GM23248 (cell line): ENCODE measurements around the gene CST9L.

ENCODE experiments used
- EZH2 ChIP-seq: fragments of 200-600 bp; sonication (generic); IDR thresholded peaks from 2 replicates; pipeline ENCODE4 v1.6.1; 2018; ENCODE audit warnings: antibody characterized with exemption, mild to moderate bottlenecking; ENCODE audit not compliant: insufficient read depth, poor library complexity, severe bottlenecking
- EZH2phosphoT487 ChIP-seq: fragments of 200-600 bp; sonication (generic); IDR thresholded peaks from 2 replicates; pipeline ENCODE4 v1.6.1; 2018; ENCODE audit warnings: antibody characterized with exemption, moderate library complexity, mild to moderate bottlenecking, low read depth; ENCODE audit not compliant: insufficient read depth

GRCh38 chr20:23520185-23520584 is 48.1 kb downstream of the CST9L start:
- TF ChIP-seq EZH2phosphoT487: no peak
- TF ChIP-seq EZH2: no peak
